SW 1271 (cell line): ENCODE results near the gene LCLAT1.

Experiments used
- DNase-seq, 2 experiments: peaks; one replicate each; lab custom pipeline; 2025; lab: John Stamatoyannopoulos, UW

LCLAT1 gene

GRCh38 chr2:30516166-30516565 lies 69.1 kb downstream of the LCLAT1 start:
- no peak for DNase-seq

DNA sequence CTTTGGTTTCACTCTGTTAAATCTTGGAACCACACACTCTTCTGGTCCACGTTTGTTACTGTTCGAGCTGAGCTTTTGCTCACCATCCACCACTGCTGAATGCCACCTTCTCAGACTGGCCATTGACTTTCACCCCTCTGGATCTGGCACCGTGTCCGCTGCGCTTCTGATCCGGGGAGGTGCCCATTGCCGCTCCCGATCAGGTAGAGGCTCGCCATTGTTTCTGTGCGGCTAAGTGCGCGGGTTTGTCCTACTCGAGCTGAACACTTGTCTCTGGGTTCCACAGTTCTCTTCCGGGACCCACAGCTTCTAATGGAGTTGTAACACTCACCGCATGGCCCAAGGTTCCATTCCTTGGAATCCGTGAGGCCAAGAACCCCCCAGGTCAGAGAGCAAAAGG lies 72.8 kb downstream of the LCLAT1 start:
- DNase-seq, result no peak

DNA sequence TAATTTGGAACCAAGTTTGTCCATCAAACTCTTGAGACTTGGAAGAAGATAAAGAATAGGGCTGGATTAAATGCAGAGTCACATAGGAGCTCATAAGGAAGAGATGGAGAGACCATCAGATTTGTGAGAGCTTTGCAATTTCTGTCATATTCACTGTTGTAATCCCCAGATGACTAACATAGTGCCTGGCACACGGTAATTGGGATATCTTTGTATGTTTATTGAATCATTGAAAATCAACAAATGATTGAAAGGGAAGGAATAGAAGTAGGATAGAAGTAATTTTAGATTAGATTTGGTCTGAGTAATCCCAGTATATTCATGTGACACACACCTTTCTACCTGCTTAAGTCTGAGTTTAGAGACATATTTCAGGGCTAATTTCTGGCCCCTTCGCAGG lies 75.4 kb downstream of the LCLAT1 start:
- DNase-seq, result no peak

GRCh38 chr2:30527411-30527810 lies 80.4 kb downstream of the LCLAT1 start:
- no peak for DNase-seq

- no peak for DNase-seq
Observed at GRCh38 chr2:30527859-30528258, 80.8 kb downstream of the LCLAT1 start.

GRCh38 chr2:30530346-30530745 lies 83.3 kb downstream of the LCLAT1 start:
- DNase-seq, result no peak

GRCh38 chr2:30541680-30542079 lies 94.6 kb downstream of the LCLAT1 start:
- DNase-seq, result no peak

- DNase-seq, result no peak
Observed at GRCh38 chr2:30545875-30546274, 98.8 kb downstream of the LCLAT1 start.

GRCh38 chr2:30548386-30548785 lies 101.3 kb downstream of the LCLAT1 start:
- no peak for DNase-seq

DNA sequence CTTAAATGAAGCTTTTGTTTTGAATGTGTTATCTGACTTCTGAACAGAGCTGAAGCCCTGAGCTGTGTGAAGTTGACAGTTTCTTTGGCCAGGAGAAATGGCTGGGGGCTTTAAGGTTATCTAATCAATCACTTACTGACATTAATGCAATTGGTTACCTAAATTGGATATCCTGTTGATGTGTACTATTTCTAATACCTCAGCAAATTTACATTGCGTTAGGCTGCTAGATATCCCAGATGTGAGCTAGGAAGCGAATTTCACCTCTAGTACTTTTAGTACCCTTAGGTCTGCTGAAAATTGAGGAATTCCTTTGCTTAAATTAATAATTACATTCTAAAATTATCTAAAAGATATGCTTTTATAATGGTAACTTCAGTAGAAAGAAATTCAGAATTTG lies 102.0 kb downstream of the LCLAT1 start:
- no peak for DNase-seq

- no peak for DNase-seq
Observed at GRCh38 chr2:30559544-30560275, 112.7 kb downstream of the LCLAT1 start.

DNA sequence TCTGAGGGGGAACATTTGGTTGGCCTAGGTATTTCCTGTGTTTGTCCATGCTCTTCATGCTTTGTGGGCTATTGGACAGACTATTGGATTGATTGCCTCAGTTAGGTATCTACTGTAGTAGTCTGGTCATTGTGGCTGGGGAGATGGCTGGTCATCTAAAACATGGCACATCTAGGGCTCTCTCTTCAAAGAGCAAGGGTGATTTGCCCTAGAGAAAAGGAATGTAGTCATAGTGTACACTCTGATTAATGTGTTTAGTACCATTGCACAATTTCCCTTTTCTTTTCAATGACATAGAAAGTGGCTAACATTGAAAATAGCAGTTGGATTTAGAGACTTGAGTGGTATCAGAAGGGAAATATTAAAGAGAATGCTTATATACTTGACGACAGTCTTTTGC lies 114.3 kb downstream of the LCLAT1 start:
- DNase-seq, result no peak

GRCh38 chr2:30565851-30566358 lies 118.9 kb downstream of the LCLAT1 start:
- no peak for DNase-seq

GRCh38 chr2:30566631-30567030 lies 119.6 kb downstream of the LCLAT1 start:
- DNase-seq, result no peak

- DNase-seq, result no peak
Observed at GRCh38 chr2:30567317-30567716, 120.3 kb downstream of the LCLAT1 start.

DNA sequence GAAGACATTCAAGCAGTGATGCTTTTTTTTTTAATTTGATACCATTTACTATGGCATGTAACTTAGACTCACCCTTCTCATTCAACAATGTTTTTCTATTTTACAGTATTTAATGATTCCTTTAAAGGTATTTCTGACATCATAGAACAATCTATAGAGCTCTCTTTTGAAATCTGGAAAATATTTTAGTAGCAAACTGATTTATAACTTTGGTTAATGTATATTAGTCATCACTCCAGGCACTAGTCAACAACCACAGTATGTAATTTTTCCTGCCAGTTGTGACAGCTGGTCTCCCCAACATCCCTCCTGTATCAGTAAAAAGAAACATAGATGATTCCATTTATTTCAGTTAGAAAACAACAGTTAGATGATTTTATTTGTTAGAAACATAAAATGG lies 122.9 kb downstream of the LCLAT1 start:
- DNase-seq, result no peak

GRCh38 chr2:30577151-30577550 lies 130.1 kb downstream of the LCLAT1 start:
- no peak for DNase-seq

DNA sequence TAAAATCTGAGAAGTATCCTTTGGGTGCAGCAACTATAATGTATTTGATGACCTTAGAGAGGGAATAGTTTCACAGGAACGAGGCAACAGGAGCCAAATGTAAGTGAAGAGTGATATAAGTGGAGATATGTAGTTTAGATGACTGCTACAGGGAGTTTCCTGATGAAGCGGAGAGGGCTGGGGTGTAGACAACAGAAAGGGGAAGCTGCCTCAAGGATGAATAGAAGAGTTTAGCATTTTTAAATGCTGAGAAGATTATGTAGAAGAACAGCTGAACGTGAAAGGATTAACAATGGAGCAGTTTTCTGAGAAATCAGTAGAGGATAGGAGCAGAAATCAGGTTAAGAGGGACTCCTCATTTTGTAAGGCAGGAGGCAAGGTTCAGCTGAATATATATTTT lies 133.3 kb downstream of the LCLAT1 start:
- DNase-seq, result no peak

GRCh38 chr2:30582521-30582920 lies 135.5 kb downstream of the LCLAT1 start:
- no peak for DNase-seq

DNA sequence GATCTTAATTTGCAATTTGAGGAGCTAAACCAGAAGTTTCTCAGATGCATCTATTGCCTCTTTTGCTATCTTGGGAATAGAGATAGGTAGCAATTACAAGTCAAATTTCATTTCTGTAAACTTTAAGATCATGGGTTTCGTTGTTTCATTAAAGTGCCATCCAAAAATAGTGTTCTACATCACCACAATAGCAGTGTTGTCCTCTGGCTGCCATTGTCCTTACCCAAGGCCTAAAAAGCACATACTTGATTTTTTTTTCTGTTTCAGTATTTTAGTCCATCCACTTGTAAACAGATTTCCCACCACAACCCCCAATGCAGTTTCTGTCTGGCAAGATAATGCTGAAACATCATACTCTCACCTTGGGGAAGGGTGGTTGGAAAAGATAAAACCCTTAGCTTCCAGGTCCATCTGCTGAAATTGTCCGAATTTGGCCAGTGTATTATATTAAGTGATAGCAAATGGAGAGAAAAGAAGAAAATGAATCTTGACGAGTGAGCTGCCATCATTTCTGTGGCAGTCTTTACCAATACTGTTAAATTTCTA lies 136.2 kb downstream of the LCLAT1 start:
- DNase-seq, result no peak

DNA sequence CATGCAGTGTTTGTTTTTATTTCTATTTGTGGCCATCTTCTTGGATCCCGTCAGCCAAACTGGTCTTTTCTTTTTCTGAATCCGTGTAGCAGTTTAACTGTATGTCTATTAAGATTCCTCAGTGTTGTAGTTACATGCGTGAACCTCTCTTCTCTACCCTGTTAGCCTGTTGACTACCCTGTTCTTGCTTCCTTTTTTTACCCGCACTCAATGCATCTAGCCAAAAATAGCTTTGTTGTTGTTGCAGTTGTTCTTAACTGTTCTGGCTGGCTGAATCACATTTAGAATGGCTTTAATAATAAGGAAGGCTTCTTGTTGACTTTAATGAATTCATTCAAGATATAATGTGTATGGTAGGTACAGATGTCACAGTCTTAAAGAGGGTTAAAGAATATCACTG lies 137.1 kb downstream of the LCLAT1 start:
- no peak for DNase-seq

GRCh38 chr2:30588994-30589393 lies 141.9 kb downstream of the LCLAT1 start:
- DNase-seq, result no peak

DNA sequence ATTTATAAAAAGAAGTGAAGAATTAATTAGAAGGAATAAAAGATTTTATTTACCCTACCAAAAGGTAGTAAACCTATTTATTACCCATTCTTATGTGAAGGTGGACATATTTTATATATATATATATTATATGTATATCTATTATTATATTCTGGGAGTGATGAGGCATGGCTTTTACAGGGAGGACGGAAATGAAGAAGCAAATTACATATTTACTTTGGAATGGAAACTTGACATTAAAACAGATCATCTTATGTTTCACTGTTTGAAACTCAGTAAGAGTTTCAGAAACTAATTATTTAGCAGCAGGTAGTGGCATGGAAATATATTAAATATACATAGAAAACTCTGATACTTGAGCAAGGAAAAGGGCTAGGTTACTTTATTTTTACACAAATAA lies 143.4 kb downstream of the LCLAT1 start:
- DNase-seq, result no peak

DNA sequence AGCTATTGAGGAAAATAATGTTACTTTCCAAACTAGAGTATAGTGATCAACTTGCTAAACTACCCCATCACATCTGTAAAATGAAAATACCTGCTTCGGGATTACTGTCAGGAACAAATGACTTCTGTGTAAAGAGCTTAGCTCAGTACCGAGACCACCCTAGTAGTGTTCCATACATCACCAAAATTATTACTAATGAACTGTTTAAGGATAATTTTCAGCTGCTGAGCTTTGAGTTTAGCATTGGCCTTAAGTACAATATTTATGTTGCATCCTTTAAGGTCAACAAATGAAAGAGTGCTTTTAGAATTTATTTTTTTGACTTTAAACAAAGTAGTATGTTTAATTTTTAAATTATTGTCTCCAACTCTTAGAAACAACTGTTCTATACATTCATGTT lies 144.1 kb downstream of the LCLAT1 start:
- no peak for DNase-seq
